Uterus (tissue), 4 donors: ENCODE results near the gene ZNF490. TPM values are rescaled to one million over a fixed set of nuclear protein-coding genes. Genes with fewer than 3 reads are reported as not detected.
"Not testable (repeated sequence)": the region's sequence is repeated elsewhere in the genome, so short reads cannot be mapped to it uniquely, and the experiment has no call there.

ENCODE experiments used
- DNase-seq, 2 donors: peaks; one replicate each; pipeline ENCODE4 v3.0.0-alpha.2; 2019 to 2020
- H3K27ac ChIP-seq, 2 donors: fragments of 200-600 bp; sonication (generic); 1 replicate in 1 of 2; 2 replicates in 1 of 2; pipeline ENCODE4 v1.5.1; 2016 to 2018
- H3K27me3 ChIP-seq, 2 donors: fragments of 200-600 bp; sonication (generic); one replicate each; pipeline ENCODE4 v1.5.1; 2018 to 2019; ENCODE audit warnings: control low read depth in 1 of 2
- H3K36me3 ChIP-seq, 2 donors: fragments of 200-600 bp; sonication (generic); one replicate each; pipeline ENCODE4 v1.5.1; 2019; ENCODE audit warnings: control low read depth in 1 of 2
- H3K4me1 ChIP-seq, 2 donors: fragments of 200-600 bp; sonication (generic); one replicate each; pipeline ENCODE4 v1.5.1; 2018 to 2019; ENCODE audit warnings: control low read depth in 1 of 2
- H3K4me3 ChIP-seq, 2 donors: fragments of 200-600 bp; sonication (generic); 1 replicate in 1 of 2; 2 replicates in 1 of 2; pipeline ENCODE4 v1.5.1; 2018 to 2019; ENCODE audit warnings: mild to moderate bottlenecking in 1 of 2
- H3K9me3 ChIP-seq, 2 donors: fragments of 200-600 bp; sonication (generic); one replicate each; pipeline ENCODE4 v1.5.1; 2019; ENCODE audit warnings: control low read depth in 1 of 2
- CTCF ChIP-seq, 4 experiments: fragments of 200-600 bp in 2 of 4; fragments of 450-650 bp in 2 of 4; sonication (generic) in 2 of 4; IDR thresholded peaks; one replicate each; pipeline ENCODE4 v1.5.1; 2016 to 2019; ENCODE audit warnings: antibody characterized with exemption in 4 of 4, mild to moderate bottlenecking in 2 of 4, moderate library complexity in 1 of 4
- POLR2A ChIP-seq, 2 donors: fragments of 450-650 bp; IDR thresholded peaks; one replicate each; pipeline ENCODE4 v1.6.1; 2016; ENCODE audit warnings: antibody characterized with exemption in 2 of 2, mild to moderate bottlenecking in 1 of 2, moderate library complexity in 1 of 2
- intact Hi-C: fragments of 100-400 bp; cut with DNase I; formaldehyde crosslinking; loops from one replicate; pipeline ENCODE4 v1.15.1; 2023; ENCODE audit warnings: low total_unique reads
- total RNA-seq, 4 donors: library from RNA; depleted of rRNA in 3 of 4; stranded (reverse); fragments of >200 nt in 3 of 4; gene quantifications; one replicate each; pipeline versions ENCODE4 v1.1.0 to v1.2.4, GENCODE V29; 2014 to 2023
- donor health status: DM: yes; HTN: yes; CAD: no.

Gene ZNF490
- total RNA-seq, 4 donors from 2014 or later = 0.59 to 15.4 (median 8.1) TPM

- H3K27ac ChIP-seq = no peak overlapping the region
- no peak overlapping the region for H3K4me3 ChIP-seq
- H3K9me3 ChIP-seq = peaks cover 0 to 5% of the 10 kb centered on the region in 2 donors
- H3K27me3 ChIP-seq = no peaks in the 10 kb centered on the region
- no peaks in the 10 kb centered on the region for H3K4me1 ChIP-seq
- DNase-seq = no peak
- H3K36me3 ChIP-seq = no peaks in the 10 kb centered on the region
- intact Hi-C loops = no loop called here
- TF ChIP-seq POLR2A (IDR thresholded peaks at IDR 0.05) (no peak), CTCF (IDR thresholded peaks at IDR 0.05) (no peak)
Measured at GRCh38 chr19:12629215-12629614, 18.6 kb upstream of the ZNF490 start.

GRCh38 chr19:12628040-12629022, 17.7 kb upstream of the ZNF490 start:
- no peaks in the 10 kb centered on the region for H3K4me1 ChIP-seq
- no peaks in the 10 kb centered on the region for H3K36me3 ChIP-seq
- H3K4me3 ChIP-seq = no peak overlapping the region
- no peak for TF ChIP-seq CTCF (IDR thresholded peaks at IDR 0.05)
- no peak for TF ChIP-seq POLR2A (IDR thresholded peaks at IDR 0.05)
- peaks cover 0 to 5% of the 10 kb centered on the region in 2 donors for H3K9me3 ChIP-seq
- DNase-seq = no peak
- no peak overlapping the region for H3K27ac ChIP-seq
- H3K27me3 ChIP-seq = no peaks in the 10 kb centered on the region
- intact Hi-C loops = no loop called here

GRCh38 chr19:12626958-12627357, 16.3 kb upstream of the ZNF490 start:
- Histone ChIP-seq H3K4me1 (no peaks in the 10 kb centered on the region), H3K27me3 (no peaks in the 10 kb centered on the region), H3K27ac (no peak overlapping the region), H3K9me3 (peaks cover 0 to 5% of the 10 kb centered on the region in 2 donors), H3K36me3 (no peaks in the 10 kb centered on the region), H3K4me3 (no peak overlapping the region)
- no peak for DNase-seq
- intact Hi-C loops = no loop called here
- TF ChIP-seq POLR2A (IDR thresholded peaks at IDR 0.05) (no peak), CTCF (IDR thresholded peaks at IDR 0.05) (no peak)

GRCh38 chr19:12623361-12624031, 12.9 kb upstream of the ZNF490 start:
- Histone ChIP-seq H3K4me3 (no peak overlapping the region), H3K9me3 (peaks cover 0 to 5% of the 10 kb centered on the region in 2 donors), H3K4me1 (no peaks in the 10 kb centered on the region), H3K36me3 (no peaks in the 10 kb centered on the region), H3K27ac (no peak overlapping the region), H3K27me3 (no peaks in the 10 kb centered on the region)
- TF ChIP-seq POLR2A (IDR thresholded peaks at IDR 0.05) = no peak
- no peak for TF ChIP-seq CTCF (IDR thresholded peaks at IDR 0.05)
- intact Hi-C loops = no loop called here
- DNase-seq = no peak

- DNase-seq, H3K4me3 ChIP-seq, H3K27me3 ChIP-seq, H3K4me1 ChIP-seq, H3K9me3 ChIP-seq, H3K27ac ChIP-seq, intact Hi-C loops, H3K36me3 ChIP-seq: not testable (repeated sequence)
Measured at GRCh38 chr19:12621253-12622024, 10.8 kb upstream of the ZNF490 start.
